ENCODE data around the gene GUCA2B.

Gene GUCA2B

GRCh38 chr1:42152907-42153600 is at the start of gene GUCA2B:
TSS of gene GUCA2B (plus strand) at chr1:42153410. CDS start at chr1:42153451, 41 bp downstream.
- Mint-ChIP-seq H3K27me3 (peaks cover 10% of the 10 kb centered on the region), H3K4me3 (no peak within 1 kb of the TSS), H3K27ac (no peak within 1 kb of the TSS), H3K4me1 (peaks cover 8% of the 10 kb centered on the region), H3K9me3 (no peaks in the 10 kb centered on the region)
- DNase-seq = no peak
- ATAC-seq = no peak

DNA sequence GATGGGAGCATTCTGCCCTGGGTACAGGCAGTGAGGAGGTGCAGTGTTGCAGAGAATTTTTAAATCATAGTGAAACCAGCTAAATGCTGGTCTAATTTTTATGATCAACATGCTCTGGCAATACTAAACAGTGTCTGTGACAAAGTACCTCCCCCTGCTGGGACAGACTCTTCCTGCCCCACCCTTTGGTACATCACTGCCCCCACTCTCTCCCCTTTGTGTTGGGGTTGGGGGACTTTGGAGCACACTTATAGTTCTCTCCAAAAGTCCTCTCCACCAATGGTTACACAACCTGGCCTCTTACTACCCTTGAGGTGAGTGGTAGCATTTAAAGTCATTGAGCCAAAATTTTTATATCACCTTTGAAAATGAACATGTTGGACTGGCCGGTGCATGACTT is 48.2 kb upstream of the GUCA2B start:
- Mint-ChIP-seq H3K4me3 (no peak overlapping the region), H3K9me3 (peaks cover 0 to 7% of the 10 kb centered on the region in 2 donors), H3K27ac (no peak overlapping the region), H3K27me3 (peaks cover 9% of the 10 kb centered on the region), H3K4me1 (no peaks in the 10 kb centered on the region)
- ATAC-seq (no peak), DNase-seq (no peak)

DNA sequence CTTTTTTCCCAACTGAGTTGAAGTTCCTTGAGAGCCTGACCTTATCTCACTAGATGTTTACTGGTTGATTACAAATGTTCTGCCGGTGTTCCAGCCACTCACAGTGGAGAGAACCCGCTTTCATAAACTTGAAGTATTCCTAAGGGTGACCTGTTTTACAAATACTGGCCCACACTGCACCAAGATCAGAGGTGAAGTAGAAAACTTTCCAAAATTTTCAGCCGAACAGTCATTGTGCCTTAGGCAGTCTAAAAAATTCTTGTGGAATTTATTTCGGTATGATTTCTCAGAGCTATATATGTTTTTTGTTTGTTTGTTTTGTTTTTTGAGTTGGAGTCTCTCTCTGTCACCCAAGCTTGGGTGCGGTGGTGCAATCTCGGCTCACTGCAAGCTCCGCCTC is 44.9 kb upstream of the GUCA2B start:
- no peaks in the 10 kb centered on the region for H3K27me3 Mint-ChIP-seq
- no peak overlapping the region for H3K27ac Mint-ChIP-seq
- no peaks in the 10 kb centered on the region for H3K4me1 Mint-ChIP-seq
- H3K9me3 Mint-ChIP-seq = no peaks in the 10 kb centered on the region
- no peak overlapping the region for H3K4me3 Mint-ChIP-seq
- ATAC-seq (no peak), DNase-seq (no peak)

GRCh38 chr1:42109600-42109999 is 43.6 kb upstream of the GUCA2B start:
- ATAC-seq = no peak
- Mint-ChIP-seq H3K27ac (no peak overlapping the region), H3K4me3 (no peak overlapping the region), H3K9me3 (no peaks in the 10 kb centered on the region), H3K27me3 (no peaks in the 10 kb centered on the region), H3K4me1 (no peaks in the 10 kb centered on the region)
- no peak for DNase-seq

DNA sequence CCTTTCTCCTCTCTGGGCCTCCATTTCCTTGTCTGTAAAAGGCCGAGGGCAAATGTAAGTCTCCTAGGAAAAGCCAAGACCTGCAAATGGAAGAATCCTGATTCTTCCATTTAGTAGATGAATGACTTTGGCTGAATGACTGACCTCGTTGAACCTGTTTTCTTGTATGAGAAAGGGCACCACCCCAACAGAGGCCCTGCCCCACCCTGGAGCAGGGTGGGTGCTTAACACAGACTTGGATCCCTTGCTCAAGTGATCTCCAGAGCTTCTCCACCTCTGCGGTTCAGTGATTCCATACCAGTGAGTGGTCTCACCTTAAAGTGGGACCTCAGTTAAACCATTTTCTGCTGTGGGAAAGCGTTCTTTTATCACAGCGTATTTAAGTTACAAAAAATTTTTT is 39.0 kb upstream of the GUCA2B start:
- Mint-ChIP-seq H3K4me1 (no peaks in the 10 kb centered on the region), H3K4me3 (no peak overlapping the region), H3K9me3 (no peaks in the 10 kb centered on the region), H3K27me3 (peaks cover 24% of the 10 kb centered on the region), H3K27ac (no peak overlapping the region)
- ATAC-seq (no peak), DNase-seq (no peak)

DNA sequence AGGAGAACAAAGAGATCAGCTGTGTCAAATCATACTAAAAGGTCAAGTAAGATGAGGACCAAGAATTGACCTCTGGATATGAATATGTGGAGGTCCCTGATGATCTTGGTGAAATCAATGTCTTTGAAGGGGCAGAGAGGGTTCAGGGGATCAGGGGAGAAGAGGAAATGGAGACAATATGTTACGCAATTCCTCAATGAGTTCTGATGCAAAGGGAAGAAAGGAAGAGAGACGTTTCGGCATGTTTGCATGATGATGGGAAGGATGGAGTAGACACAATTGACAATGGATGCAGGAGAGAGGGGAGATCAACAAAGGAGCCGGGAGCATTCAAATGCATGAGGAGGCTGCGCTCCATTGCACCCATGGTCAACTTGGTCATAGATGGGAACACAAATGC is 36.0 kb upstream of the GUCA2B start:
- peaks cover 24% of the 10 kb centered on the region for H3K27me3 Mint-ChIP-seq
- H3K9me3 Mint-ChIP-seq = no peaks in the 10 kb centered on the region
- H3K4me3 Mint-ChIP-seq = no peak overlapping the region
- H3K27ac Mint-ChIP-seq = no peak overlapping the region
- H3K4me1 Mint-ChIP-seq = no peaks in the 10 kb centered on the region
- ATAC-seq = no peak
- DNase-seq = no peak

GRCh38 chr1:42118125-42118524 is 35.1 kb upstream of the GUCA2B start:
- Mint-ChIP-seq H3K27ac (no peak overlapping the region), H3K9me3 (no peaks in the 10 kb centered on the region), H3K4me3 (no peak overlapping the region), H3K27me3 (peaks cover 24% of the 10 kb centered on the region), H3K4me1 (no peaks in the 10 kb centered on the region)
- ATAC-seq (no peak), DNase-seq (no peak)

GRCh38 chr1:42122408-42122807 is 30.8 kb upstream of the GUCA2B start:
- H3K27ac Mint-ChIP-seq = no peak overlapping the region

GRCh38 chr1:42125552-42125951 is 27.7 kb upstream of the GUCA2B start:
- H3K27me3 Mint-ChIP-seq = peaks cover 19% of the 10 kb centered on the region

More at GRCh38 chr1:42122408-42122807, 30.8 kb upstream of the GUCA2B start:
- Mint-ChIP-seq H3K9me3 (no peaks in the 10 kb centered on the region), H3K27me3 (peaks cover 3% of the 10 kb centered on the region), H3K4me1 (no peaks in the 10 kb centered on the region), H3K4me3 (no peak overlapping the region)
- ATAC-seq (no peak), DNase-seq (no peak)

DNA sequence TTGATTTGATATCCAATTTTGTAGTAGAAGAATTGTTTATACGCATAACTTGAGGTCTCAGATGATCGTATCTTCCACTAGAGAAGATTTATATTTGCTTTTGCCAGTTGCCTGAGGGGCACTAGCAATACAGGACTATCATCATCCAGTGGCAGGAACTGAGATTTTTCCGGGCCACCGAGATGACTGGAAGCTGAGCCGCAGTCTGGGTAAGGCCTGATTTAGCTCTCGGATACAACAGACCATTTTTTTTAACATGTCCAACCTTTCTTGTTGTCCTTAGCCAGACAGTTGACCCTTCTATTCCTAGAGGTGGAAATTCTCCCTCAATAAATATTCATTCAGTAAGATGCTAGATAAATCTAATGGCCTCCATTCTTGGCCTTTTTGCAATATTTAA is 25.4 kb upstream of the GUCA2B start:
- DNase-seq (no peak), ATAC-seq (no peak)
- Mint-ChIP-seq H3K27ac (no peak overlapping the region), H3K4me1 (no peaks in the 10 kb centered on the region), H3K9me3 (no peaks in the 10 kb centered on the region), H3K27me3 (peaks cover 19% of the 10 kb centered on the region), H3K4me3 (no peak overlapping the region)

More at GRCh38 chr1:42125552-42125951, 27.7 kb upstream of the GUCA2B start:
- Mint-ChIP-seq H3K4me3 (no peak overlapping the region), H3K4me1 (no peaks in the 10 kb centered on the region), H3K9me3 (no peaks in the 10 kb centered on the region), H3K27ac (no peak overlapping the region)
- ATAC-seq (no peak), DNase-seq (no peak)

- Mint-ChIP-seq H3K27ac (no peak overlapping the region), H3K4me1 (no peaks in the 10 kb centered on the region), H3K27me3 (peaks cover 19% of the 10 kb centered on the region), H3K4me3 (no peak overlapping the region), H3K9me3 (no peaks in the 10 kb centered on the region)
- no peak for ATAC-seq
- DNase-seq = no peak
Observed at GRCh38 chr1:42128499-42128898, 24.7 kb upstream of the GUCA2B start.

DNA sequence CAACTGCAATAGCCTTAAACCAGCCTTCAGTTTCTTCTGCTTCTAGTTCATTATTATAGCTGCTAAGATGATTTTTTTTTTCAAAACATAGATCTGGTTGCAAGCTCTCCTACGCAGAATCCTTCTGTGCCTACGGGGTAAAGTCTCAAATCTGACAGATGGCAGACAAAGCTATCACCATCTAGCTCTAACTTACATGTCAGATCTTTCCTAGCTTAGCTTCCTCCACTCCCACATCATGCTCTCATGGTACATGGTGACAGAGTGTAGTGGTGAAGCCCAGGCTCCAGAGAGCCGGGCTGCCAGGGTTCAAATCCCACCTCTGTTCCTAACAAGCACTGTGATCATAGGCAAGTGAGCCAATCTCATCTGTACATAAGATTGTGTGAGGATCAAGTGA is 24.2 kb upstream of the GUCA2B start:
- ATAC-seq = no peak
- Mint-ChIP-seq H3K27me3 (peaks cover 19% of the 10 kb centered on the region), H3K4me1 (no peaks in the 10 kb centered on the region), H3K4me3 (no peak overlapping the region), H3K27ac (no peak overlapping the region), H3K9me3 (no peaks in the 10 kb centered on the region)
- DNase-seq = no peak

- no peaks in the 10 kb centered on the region for H3K9me3 Mint-ChIP-seq
- H3K27me3 Mint-ChIP-seq = peaks cover 19% of the 10 kb centered on the region
- no peak overlapping the region for H3K4me3 Mint-ChIP-seq
Observed at GRCh38 chr1:42130061-42130660, 23.0 kb upstream of the GUCA2B start.

GRCh38 chr1:42133390-42133789 is 19.8 kb upstream of the GUCA2B start:
- DNase-seq (no peak), ATAC-seq (no peak)
- H3K9me3 Mint-ChIP-seq = no peaks in the 10 kb centered on the region
- H3K27ac Mint-ChIP-seq = no peak overlapping the region
- H3K4me1 Mint-ChIP-seq = no peaks in the 10 kb centered on the region
- no peak overlapping the region for H3K4me3 Mint-ChIP-seq
- peaks cover 18% of the 10 kb centered on the region for H3K27me3 Mint-ChIP-seq

More at GRCh38 chr1:42130061-42130660, 23.0 kb upstream of the GUCA2B start:
- Mint-ChIP-seq H3K27ac (no peak overlapping the region), H3K4me1 (no peaks in the 10 kb centered on the region)
- ATAC-seq (no peak), DNase-seq (no peak)

- ATAC-seq (no peak), DNase-seq (no peak)
- H3K4me3 Mint-ChIP-seq = no peak overlapping the region
- H3K27me3 Mint-ChIP-seq = peaks cover 18% of the 10 kb centered on the region
- H3K27ac Mint-ChIP-seq = no peak overlapping the region
- H3K4me1 Mint-ChIP-seq = no peaks in the 10 kb centered on the region
- no peaks in the 10 kb centered on the region for H3K9me3 Mint-ChIP-seq
Observed at GRCh38 chr1:42133809-42134526, 19.2 kb upstream of the GUCA2B start.

DNA sequence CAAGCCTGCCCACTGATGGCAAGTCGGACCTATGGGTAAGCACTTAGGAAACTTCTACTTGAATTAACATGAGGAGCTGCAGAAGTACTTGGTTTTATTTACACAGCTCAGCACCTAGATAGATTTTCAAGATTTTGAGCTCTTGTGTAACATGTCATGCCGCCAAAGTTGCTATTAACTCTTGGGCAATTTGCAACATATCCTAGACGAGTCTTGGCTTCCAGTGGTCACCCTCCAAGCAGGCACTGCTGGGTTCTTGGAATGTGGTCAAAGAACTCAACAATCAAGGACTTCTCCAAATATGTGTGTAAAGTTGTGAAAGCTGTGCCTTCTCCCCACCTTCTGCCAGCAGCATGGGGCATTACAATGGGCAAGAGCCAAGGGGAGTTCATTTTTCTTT is 17.8 kb upstream of the GUCA2B start:
- DNase-seq (no peak), ATAC-seq (no peak)
- no peak overlapping the region for H3K4me3 Mint-ChIP-seq
- peaks cover 7% of the 10 kb centered on the region for H3K27me3 Mint-ChIP-seq
- no peaks in the 10 kb centered on the region for H3K9me3 Mint-ChIP-seq
- H3K4me1 Mint-ChIP-seq = no peaks in the 10 kb centered on the region
- peak overlapping the region; percentile 17 to 48 for H3K27ac Mint-ChIP-seq

Data from stimulated activated naive CD8-positive, alpha-beta T cell treated with anti-CD3 and anti-CD28 coated beads, Interleukin-15, amount 100 ng/mL, for 72 hours (primary cell).